B cell (primary cell): Measurements from ENCODE around the gene RC3H1. TPM values are rescaled to one million over a fixed set of nuclear protein-coding genes. Genes with fewer than 3 reads are reported as not detected.

Source experiments
- ATAC-seq: fragments of 200-7000 bp; cut with Tn5 transposase; one replicate; pipeline ENCODE4 v1.10.0; 2021; ENCODE audit warnings: low read depth, mild to moderate bottlenecking, moderate number of reproducible peaks, moderate library complexity
- CTCF ChIA-PET: fragments of 350-600 bp; sonication (Branson Sonifier 250); formaldehyde crosslinking; loops from one replicate; lab custom pipeline; 2021; ENCODE audit warnings: antibody characterized with exemption, inconsistent platforms; lab: Charles Lee
- POLR2A ChIA-PET: fragments of 350-600 bp; sonication (Branson Sonifier 250); formaldehyde crosslinking; loops from one replicate; lab custom pipeline; 2021; ENCODE audit warnings: antibody characterized with exemption; lab: Charles Lee
- DNase-seq: peaks from one replicate; pipeline ENCODE4 v3.0.0; 2013
- H2AFZ ChIP-seq: 2 replicates; pipeline ENCODE4 v1.6.1; 2012; ENCODE audit warnings: mild to moderate bottlenecking, low read depth, low read length; ENCODE audit not compliant: insufficient read depth, poor library complexity, severe bottlenecking
- H3K27ac ChIP-seq, 2 donors: 1 replicate in 1 of 2; 2 replicates in 1 of 2; pipeline ENCODE4 v1.5.1; 2012 to 2013; ENCODE audit warnings: low read length in 2 of 2, mild to moderate bottlenecking in 2 of 2, moderate library complexity in 1 of 2
- H3K27me3 ChIP-seq, 4 experiments: fragments of 200-600 bp in 1 of 4; sonication (generic) in 1 of 4; replicated peaks in 1 of 4; 1 replicate in 2 of 4; 2 replicates in 2 of 4; pipeline versions ENCODE4 v1.6.1 to v1.7.0; 2013 to 2016; ENCODE audit warnings: low read length in 3 of 4, mild to moderate bottlenecking in 2 of 4, mixed read lengths in 1 of 4, moderate library complexity in 1 of 4; ENCODE audit not compliant: insufficient read depth in 4 of 4, control insufficient read depth in 3 of 4; ENCODE audit errors: control extremely low read depth in 1 of 4
- H3K36me3 ChIP-seq, 2 experiments: replicated peaks in 1 of 2; 1 replicate in 1 of 2; 2 replicates in 1 of 2; pipeline versions ENCODE4 v1.6.1 to v1.7.1; 2013; ENCODE audit warnings: low read length in 1 of 2; ENCODE audit not compliant: insufficient read depth in 2 of 2, control insufficient read depth in 1 of 2; ENCODE audit errors: control extremely low read depth in 1 of 2, extremely low read depth in 1 of 2
- H3K4me1 ChIP-seq, 2 donors: fragments of 200-600 bp in 1 of 2; sonication (generic) in 1 of 2; 1 replicate in 1 of 2; 2 replicates in 1 of 2; pipeline versions ENCODE4 v1.5.1 to v1.6.1; 2013 to 2017; ENCODE audit warnings: low read length in 2 of 2; ENCODE audit not compliant: control insufficient read depth in 2 of 2, insufficient read depth in 2 of 2
- H3K4me2 ChIP-seq: replicated peaks from 2 replicates; pipeline ENCODE3; 2012; ENCODE audit warnings: mild to moderate bottlenecking, low read depth, low read length; ENCODE audit not compliant: poor library complexity, severe bottlenecking
- H3K4me3 ChIP-seq, 5 experiments: fragments of 200-600 bp in 1 of 5; sonication (generic) in 1 of 5; 1 replicate in 3 of 5; 2 replicates in 2 of 5; pipeline versions ENCODE4 v1.5.1 to v1.7.0; 2011 to 2016; ENCODE audit warnings: low read length in 4 of 5, mild to moderate bottlenecking in 4 of 5, low read depth in 2 of 5, control low read depth in 1 of 5, moderate library complexity in 1 of 5; ENCODE audit not compliant: insufficient read depth in 1 of 5; ENCODE audit errors: control extremely low read depth in 1 of 5, extremely low read depth in 1 of 5
- H3K79me2 ChIP-seq: fragments of 200-600 bp; sonication (generic); one replicate; pipeline ENCODE4 v1.6.0; 2016; ENCODE audit warnings: low read length; ENCODE audit not compliant: control insufficient read depth, insufficient read depth
- H3K9ac ChIP-seq: fragments of 200-600 bp; sonication (generic); 2 replicates; pipeline ENCODE4 v1.6.1; 2017; ENCODE audit warnings: mild to moderate bottlenecking, low read length, moderate library complexity
- H3K9me3 ChIP-seq, 3 donors: one replicate each; pipeline versions ENCODE4 v1.6.1 to v1.7.1; 2013; ENCODE audit warnings: low read length in 2 of 3; ENCODE audit not compliant: control insufficient read depth in 2 of 3, insufficient read depth in 1 of 3; ENCODE audit errors: control extremely low read depth in 1 of 3
- H4K20me1 ChIP-seq: 2 replicates; pipeline ENCODE4 v1.6.0; 2012; ENCODE audit warnings: mild to moderate bottlenecking, low read length; ENCODE audit not compliant: insufficient read depth, control insufficient read depth, poor library complexity, severe bottlenecking
- H3K27ac Mint-ChIP-seq: one replicate; pipeline ENCODE4 v1.8.0; 2021; ENCODE audit warnings: mixed read lengths
- H3K27me3 Mint-ChIP-seq: one replicate; pipeline ENCODE4 v1.8.0; 2021; ENCODE audit warnings: mixed read lengths
- H3K4me1 Mint-ChIP-seq: one replicate; pipeline ENCODE4 v1.8.0; 2021; ENCODE audit warnings: mixed read lengths
- H3K4me3 Mint-ChIP-seq: one replicate; pipeline ENCODE4 v1.8.0; 2021; ENCODE audit warnings: mixed read lengths
- H3K9me3 Mint-ChIP-seq: one replicate; pipeline ENCODE4 v1.8.0; 2022; ENCODE audit warnings: mixed read lengths; ENCODE audit not compliant: insufficient read depth
- CTCF ChIP-seq: fragments of 200-600 bp; IDR thresholded peaks from one replicate; pipeline ENCODE4 v1.8.0; 2022; ENCODE audit warnings: antibody characterized with exemption, mild to moderate bottlenecking
- EZH2 ChIP-seq: IDR thresholded peaks from 2 replicates; pipeline ENCODE4 v1.6.1; 2012; ENCODE audit warnings: borderline replicate concordance, low read depth, mild to moderate bottlenecking, moderate library complexity, low read length; ENCODE audit not compliant: insufficient read depth, poor library complexity, severe bottlenecking
- WGBS: methylation state at CpG from one replicate; pipeline ENCODE4 v1.1.5; 2013; ENCODE audit warnings: missing lambda C conversion rate; ENCODE audit not compliant: insufficient coverage; 5-methylcytosine and 5-hydroxymethylcytosine counted together
- intact Hi-C: fragments of 100-400 bp; cut with micrococcal nuclease; formaldehyde crosslinking; loops from one replicate; pipeline ENCODE4 v1.10.0; 2022
- polyA plus RNA-seq: library from polyadenylated mRNA; depleted of rRNA; stranded (reverse); fragments of >200 nt; gene quantifications from 2 replicates; pipeline ENCODE4 v1.2.3, GENCODE V29; 2012
- total RNA-seq, 2 donors: library from RNA; stranded (reverse); fragments of 120-200 nt in 1 of 2; gene quantifications; 1 replicate in 1 of 2; 2 replicates in 1 of 2; pipeline versions ENCODE4 v1.2.3 to v1.2.4, GENCODE V29; 2013 to 2022

The RC3H1 gene
- total and polyA plus RNA-seq, 2 donors (not counting 1 experiment from before 2014, with no cell fraction given): 6.8 to 84.5 TPM

- Histone ChIP-seq H3K79me2 (no peaks in the 10 kb centered on the region), H3K27me3 (no peaks in the 10 kb centered on the region), H3K9ac (no peak overlapping the region), H2AFZ (no peak overlapping the region), H3K4me3 (no peak overlapping the region), H3K4me2 (no peak overlapping the region), H3K9me3 (no peaks in the 10 kb centered on the region), H3K36me3 (no peaks in the 10 kb centered on the region), H3K4me1 (no peaks in the 10 kb centered on the region), H4K20me1 (no peaks in the 10 kb centered on the region), H3K27ac (no peak overlapping the region)
- no peak for ATAC-seq
- H3K4me3 Mint-ChIP-seq: no peak overlapping the region
- H3K27me3 Mint-ChIP-seq: no peaks in the 10 kb centered on the region
- WGBS: 96% methylated on average over 6 of the region's 12 CpGs
- intact Hi-C loops: no loop called here
- H3K27ac Mint-ChIP-seq: no peak overlapping the region
- no peak for TF ChIP-seq EZH2
- no peak for TF ChIP-seq CTCF
- POLR2A ChIA-PET: no interaction called here
- H3K4me1 Mint-ChIP-seq: no peaks in the 10 kb centered on the region
- CTCF ChIA-PET: interaction anchor here (0.6 kb wide), 1 partner anchor 668 kb away, joined by 3 read pairs; no protein-coding TSS in a partner anchor
- no peaks in the 10 kb centered on the region for H3K9me3 Mint-ChIP-seq
- no peak for DNase-seq
Observed at GRCh38 chr1:173917635-173918493, 104.3 kb downstream of the RC3H1 start.

GRCh38 chr1:173917149-173917548 lies 105.0 kb downstream of the RC3H1 start, which contains the start of gene SERPINC1:
Gene SERPINC1, minus strand, starts transcription at chr1:173917327. Its CDS starts 68 bp downstream, at chr1:173917259.
- intact Hi-C loops: no loop called here
- no peak for DNase-seq
- H3K9ac ChIP-seq: no peak within 1 kb of the TSS
- no peaks in the 10 kb centered on the region for H3K27me3 ChIP-seq
- H3K9me3 ChIP-seq: no peaks in the 10 kb centered on the region
- Mint-ChIP-seq H3K9me3 (peaks cover 2% of the 10 kb centered on the region), H3K27ac (no peak within 1 kb of the TSS), H3K4me1 (no peaks in the 10 kb centered on the region), H3K4me3 (no peak within 1 kb of the TSS), H3K27me3 (no peaks in the 10 kb centered on the region)
- no peak within 1 kb of the TSS for H3K4me3 ChIP-seq
- no peaks in the 10 kb centered on the region for H3K79me2 ChIP-seq
- no peak within 1 kb of the TSS for H3K27ac ChIP-seq
- no peak within 1 kb of the TSS for H2AFZ ChIP-seq
- CTCF ChIA-PET: interaction anchor here (0.6 kb wide), 1 partner anchor 667 kb away, joined by 3 read pairs; no protein-coding TSS in a partner anchor
- H3K4me2 ChIP-seq: no peak within 1 kb of the TSS
- WGBS: 100% methylated on average over 3 of the region's 3 CpGs
- H3K36me3 ChIP-seq: no peaks in the 10 kb centered on the region
- no peak for TF ChIP-seq CTCF
- TF ChIP-seq EZH2: no peak
- no peaks in the 10 kb centered on the region for H4K20me1 ChIP-seq
- no peak for ATAC-seq
- no peaks in the 10 kb centered on the region for H3K4me1 ChIP-seq
- POLR2A ChIA-PET: no interaction called here
